HCT116 (cell line): ENCODE results near the gene ZNF30. TPM values are rescaled to one million over a fixed set of nuclear protein-coding genes. Genes with fewer than 3 reads are reported as not detected.

ENCODE experiments used
- ATAC-seq: fragments of 200-7000 bp; cut with Tn5 transposase; 2 replicates; pipeline ENCODE4 v1.9.1; 2020; ENCODE audit warnings: mild to moderate bottlenecking, moderate library complexity
- BruUV-seq: library from RNA; stranded (reverse); fragments of 400-500 nt; replicated peaks from 2 replicates; lab custom pipeline; 2021; lab: Mats Ljungman, UMichigan
- CTCF ChIA-PET: fragments of 300-600 bp; sonication (Branson Sonifier 250); formaldehyde crosslinking; loops from one replicate; lab custom pipeline; 2021; ENCODE audit warnings: antibody characterized with exemption; lab: Charles Lee
- POLR2A ChIA-PET: fragments of 300-600, 350-600 bp; sonication (Branson Sonifier 250); formaldehyde crosslinking; loops from one replicate; lab custom pipeline; 2021; ENCODE audit warnings: antibody characterized with exemption; lab: Charles Lee
- RAD21 ChIA-PET, 2 experiments: fragments of 300-600 bp; sonication (Branson Sonifier 250); formaldehyde crosslinking; loops; one replicate each; lab custom pipeline; 2023; ENCODE audit warnings: low total read pairs in 2 of 2; ENCODE audit not compliant: uncharacterized antibody in 2 of 2, unreplicated experiment in 2 of 2, low non-redundant PET in 1 of 2; lab: Charles Lee
- DNase-seq: peaks from one replicate; pipeline ENCODE4 v3.0.0-alpha.2; 2010; ENCODE audit warnings: low read depth, low spot score
- H2AFZ ChIP-seq: fragments of 200-600 bp; shearing (Covaris generic), sonication (generic); 2 replicates; pipeline ENCODE4 v1.6.1; 2017; ENCODE audit warnings: low read depth, mixed run types, mixed read lengths, antibody characterized with exemption, low read length; ENCODE audit not compliant: poor library complexity, severe bottlenecking
- H3K27ac ChIP-seq: 2 replicates; pipeline ENCODE4 v1.5.1; 2012; ENCODE audit warnings: low read depth, low read length
- H3K27me3 ChIP-seq: fragments of 200-600 bp; sonication (generic); 2 replicates; pipeline ENCODE4 v1.6.1; 2016; ENCODE audit warnings: mixed run types, low read length, mixed read lengths; ENCODE audit not compliant: insufficient read depth
- H3K36me3 ChIP-seq, 2 experiments: fragments of 200-500 bp in 1 of 2; fragments of 200-600 bp in 1 of 2; sonication (Bioruptor generic) in 1 of 2; sonication (generic) in 1 of 2; 2 replicates each; pipeline versions ENCODE4 v1.5.1 to v1.6.1; 2014 to 2016; ENCODE audit warnings: low read length in 2 of 2, inconsistent platforms in 1 of 2, mixed read lengths in 1 of 2, mixed run types in 1 of 2; ENCODE audit not compliant: insufficient read depth in 2 of 2, control insufficient read depth in 1 of 2
- H3K4me1 ChIP-seq, 2 experiments: fragments of 200-600 bp in 1 of 2; sonication (generic) in 1 of 2; 2 replicates each; pipeline versions ENCODE4 v1.5.1 to v1.6.1; 2012 to 2017; ENCODE audit warnings: low read length in 2 of 2, inconsistent platforms in 1 of 2, mild to moderate bottlenecking in 1 of 2, mixed read lengths in 1 of 2, mixed run types in 1 of 2, moderate library complexity in 1 of 2; ENCODE audit not compliant: insufficient read depth in 2 of 2, control insufficient read depth in 1 of 2
- H3K4me2 ChIP-seq: fragments of 200-600 bp; sonication (generic); 2 replicates; pipeline ENCODE4 v1.6.1; 2017; ENCODE audit warnings: mixed run types, low read length, mixed read lengths
- H3K4me3 ChIP-seq, 2 experiments: fragments of 200-600 bp in 1 of 2; sonication (generic) in 1 of 2; replicated peaks in 1 of 2; 2 replicates each; pipeline ENCODE4 v1.5.1; 2011 to 2016; ENCODE audit warnings: low read length in 2 of 2, control low read depth in 1 of 2, low read depth in 1 of 2, mild to moderate bottlenecking in 1 of 2, mixed read lengths in 1 of 2, mixed run types in 1 of 2
- H3K79me2 ChIP-seq: fragments of 200-600 bp; sonication (generic); 2 replicates; pipeline ENCODE4 v1.6.1; 2017; ENCODE audit warnings: mild to moderate bottlenecking, mixed run types, low read length, moderate library complexity, mixed read lengths; ENCODE audit not compliant: insufficient read depth
- H3K9ac ChIP-seq: fragments of 200-600 bp; sonication (generic); 2 replicates; pipeline ENCODE4 v1.6.1; 2016; ENCODE audit warnings: low read length, mixed read lengths
- H3K9me2 ChIP-seq: fragments of 200-600 bp; sonication (generic), shearing (Covaris generic); 2 replicates; pipeline ENCODE4 v1.6.1; 2017; ENCODE audit warnings: mixed run types, mild to moderate bottlenecking, moderate library complexity; ENCODE audit not compliant: insufficient read depth
- H3K9me3 ChIP-seq, 2 experiments: fragments of 200-500 bp in 1 of 2; fragments of 200-600 bp in 1 of 2; sonication (Bioruptor generic) in 1 of 2; sonication (generic) in 1 of 2; 2 replicates each; pipeline ENCODE4 v1.6.1; 2014 to 2017; ENCODE audit warnings: low read length in 2 of 2, mixed read lengths in 2 of 2, inconsistent platforms in 1 of 2, low read depth in 1 of 2, mild to moderate bottlenecking in 1 of 2, mixed run types in 1 of 2, moderate library complexity in 1 of 2; ENCODE audit not compliant: control insufficient read depth in 1 of 2, insufficient read depth in 1 of 2
- H4K20me1 ChIP-seq: fragments of 200-600 bp; sonication (generic), shearing (Covaris generic); 2 replicates; pipeline ENCODE4 v1.6.1; 2017; ENCODE audit warnings: mixed run types, mild to moderate bottlenecking, moderate library complexity; ENCODE audit not compliant: insufficient read depth
- CEBPB ChIP-seq: IDR thresholded peaks from 2 replicates; pipeline ENCODE4 v1.6.1; 2012; ENCODE audit warnings: low read depth
- EGR1 ChIP-seq: IDR thresholded peaks from 2 replicates; pipeline ENCODE4 v1.6.1; 2012; ENCODE audit warnings: low read depth
- EZH2 ChIP-seq: fragments of 200-600 bp; sonication (generic); IDR thresholded peaks from 2 replicates; pipeline ENCODE4 v1.6.1; 2017; ENCODE audit warnings: antibody characterized with exemption, mixed run types
- EZH2phosphoT487 ChIP-seq: fragments of 200-600 bp; IDR thresholded peaks from 2 replicates; pipeline ENCODE4 v1.6.1; 2018; ENCODE audit warnings: antibody characterized with exemption, borderline replicate concordance
- FOSL1 ChIP-seq: IDR thresholded peaks from 2 replicates; pipeline ENCODE4 v1.6.1; 2012; ENCODE audit warnings: low read depth
- JUND ChIP-seq: IDR thresholded peaks from 2 replicates; pipeline ENCODE4 v1.6.1; 2012
- POLR2A ChIP-seq: IDR thresholded peaks from 2 replicates; pipeline ENCODE4 v1.7.0; 2011; ENCODE audit warnings: borderline replicate concordance; ENCODE audit not compliant: insufficient read depth, insufficient read length; ENCODE audit errors: extremely low read depth
- POLR2AphosphoS5 ChIP-seq: IDR thresholded peaks from 2 replicates; pipeline ENCODE4 v1.6.1; 2011; ENCODE audit warnings: mild to moderate bottlenecking, low read depth, low read length, moderate library complexity
- REST ChIP-seq: IDR thresholded peaks from 2 replicates; pipeline ENCODE4 v1.6.1; 2012; ENCODE audit warnings: low read depth
- SIN3A ChIP-seq: IDR thresholded peaks from 2 replicates; pipeline ENCODE4 v1.6.1; 2012; ENCODE audit warnings: low read depth
- SRF ChIP-seq: IDR thresholded peaks from 2 replicates; pipeline ENCODE4 v1.6.1; 2012; ENCODE audit warnings: low read depth
- ZFX ChIP-seq: fragments of 450-650 bp; IDR thresholded peaks from 2 replicates; pipeline ENCODE4 v1.6.1; 2017
- intact Hi-C: fragments of 100-400 bp; cut with micrococcal nuclease; formaldehyde crosslinking; loops from 2 replicates; pipeline ENCODE4 v1.10.0; 2022
- total RNA-seq: library from RNA; stranded (reverse); gene quantifications from one replicate; pipeline ENCODE4 v1.2.1, GENCODE V29; 2021; ENCODE audit not compliant: unreplicated experiment
- TF ChIP-seq, protein P1 (sequence below): IDR thresholded peaks from 2 replicates; pipeline ENCODE4 v1.6.1; 2012
- TF ChIP-seq, protein P2 (sequence below): IDR thresholded peaks from 2 replicates; pipeline ENCODE4 v1.6.1; 2012
- TF ChIP-seq, protein P3 (sequence below), 3 experiments: fragments of 200-600 bp in 1 of 3; sonication (generic) in 1 of 3; IDR thresholded peaks in 2 of 3; conservative IDR thresholded peaks in 1 of 3; 2 replicates each; pipeline ENCODE4 v1.5.1; 2012 to 2017; ENCODE audit warnings: low read depth in 2 of 3, low read length in 2 of 3, antibody characterized with exemption in 1 of 3, borderline replicate concordance in 1 of 3, control low read depth in 1 of 3, mild to moderate bottlenecking in 1 of 3, mixed read lengths in 1 of 3, mixed run types in 1 of 3, moderate library complexity in 1 of 3; ENCODE audit not compliant: insufficient read depth in 1 of 3

Gene ZNF30
- total RNA-seq, 1 experiment from 2014 or later: 4.1 TPM

DNA sequence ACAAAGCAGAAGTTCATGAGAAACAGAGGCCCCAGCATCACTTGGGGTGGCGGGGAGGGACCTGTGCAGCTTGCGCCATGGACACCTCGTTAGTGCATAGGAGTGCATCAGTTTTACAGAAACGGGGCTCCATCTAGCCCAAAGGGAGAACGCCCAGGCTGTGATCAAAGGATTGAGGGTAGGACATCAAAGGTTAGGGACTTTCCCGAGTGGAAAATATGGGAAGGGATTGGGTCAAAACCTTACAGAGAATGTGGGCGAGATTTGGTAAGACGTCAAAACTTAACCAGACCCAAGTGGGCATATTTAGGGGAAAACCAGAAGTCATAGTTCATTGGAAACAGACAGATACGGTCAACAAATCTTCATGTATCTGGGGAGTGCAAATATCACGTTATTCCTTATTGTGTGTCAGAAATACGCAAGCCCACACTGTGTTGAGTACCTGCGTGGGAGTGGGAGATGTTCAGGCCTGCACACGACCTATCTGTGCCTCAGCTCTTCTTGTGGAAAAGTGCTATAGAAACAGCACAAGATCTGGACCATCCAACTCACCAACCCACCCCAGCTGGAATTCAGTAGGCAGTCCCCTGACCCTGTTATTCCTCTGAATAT is 64.0 kb downstream of the ZNF30 start:
- no peak overlapping the region for H3K4me2 ChIP-seq
- H3K9me3 ChIP-seq: peaks cover 0 to 1% of the 10 kb centered on the region in 2 experiments; a peak in 1 of 4 replicates
- no peaks in the 10 kb centered on the region; the same call in 1 of the 2 replicates for H3K9me2 ChIP-seq
- DNase-seq (no peak), ATAC-seq (no peak)
- ChIA-PET RAD21 (no interaction called here), CTCF (no interaction called here), POLR2A (no interaction called here)
- BruUV-seq: no TSS peak
- no peak overlapping the region for H2AFZ ChIP-seq
- H3K79me2 ChIP-seq: no peaks in the 10 kb centered on the region
- H3K4me1 ChIP-seq: no peaks in the 10 kb centered on the region
- no peaks in the 10 kb centered on the region for H4K20me1 ChIP-seq
- H3K9ac ChIP-seq: no peak overlapping the region
- no peaks in the 10 kb centered on the region for H3K27me3 ChIP-seq
- intact Hi-C loops: no loop called here
- H3K4me3 ChIP-seq: no peak overlapping the region
- H3K36me3 ChIP-seq: no peaks in the 10 kb centered on the region
- no peak overlapping the region for H3K27ac ChIP-seq
- TF ChIP-seq EGR1: no peak
- TF ChIP-seq ZFX: no peak
- TF ChIP-seq JUND: no peak
- TF ChIP-seq, protein P1, sequence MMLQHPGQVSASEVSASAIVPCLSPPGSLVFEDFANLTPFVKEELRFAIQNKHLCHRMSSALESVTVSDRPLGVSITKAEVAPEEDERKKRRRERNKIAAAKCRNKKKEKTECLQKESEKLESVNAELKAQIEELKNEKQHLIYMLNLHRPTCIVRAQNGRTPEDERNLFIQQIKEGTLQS: no peak
- TF ChIP-seq POLR2A: no peak
- TF ChIP-seq FOSL1: no peak
- TF ChIP-seq, protein P2, sequence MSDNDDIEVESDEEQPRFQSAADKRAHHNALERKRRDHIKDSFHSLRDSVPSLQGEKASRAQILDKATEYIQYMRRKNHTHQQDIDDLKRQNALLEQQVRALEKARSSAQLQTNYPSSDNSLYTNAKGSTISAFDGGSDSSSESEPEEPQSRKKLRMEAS: no peak
- no peak for TF ChIP-seq POLR2AphosphoS5
- no peak for TF ChIP-seq SRF
- TF ChIP-seq EZH2phosphoT487: no peak
- TF ChIP-seq SIN3A: no peak
- no peak for TF ChIP-seq EZH2
- TF ChIP-seq CEBPB: no peak
- no peak for TF ChIP-seq REST
- TF ChIP-seq, protein P3, sequence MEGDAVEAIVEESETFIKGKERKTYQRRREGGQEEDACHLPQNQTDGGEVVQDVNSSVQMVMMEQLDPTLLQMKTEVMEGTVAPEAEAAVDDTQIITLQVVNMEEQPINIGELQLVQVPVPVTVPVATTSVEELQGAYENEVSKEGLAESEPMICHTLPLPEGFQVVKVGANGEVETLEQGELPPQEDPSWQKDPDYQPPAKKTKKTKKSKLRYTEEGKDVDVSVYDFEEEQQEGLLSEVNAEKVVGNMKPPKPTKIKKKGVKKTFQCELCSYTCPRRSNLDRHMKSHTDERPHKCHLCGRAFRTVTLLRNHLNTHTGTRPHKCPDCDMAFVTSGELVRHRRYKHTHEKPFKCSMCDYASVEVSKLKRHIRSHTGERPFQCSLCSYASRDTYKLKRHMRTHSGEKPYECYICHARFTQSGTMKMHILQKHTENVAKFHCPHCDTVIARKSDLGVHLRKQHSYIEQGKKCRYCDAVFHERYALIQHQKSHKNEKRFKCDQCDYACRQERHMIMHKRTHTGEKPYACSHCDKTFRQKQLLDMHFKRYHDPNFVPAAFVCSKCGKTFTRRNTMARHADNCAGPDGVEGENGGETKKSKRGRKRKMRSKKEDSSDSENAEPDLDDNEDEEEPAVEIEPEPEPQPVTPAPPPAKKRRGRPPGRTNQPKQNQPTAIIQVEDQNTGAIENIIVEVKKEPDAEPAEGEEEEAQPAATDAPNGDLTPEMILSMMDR (IDR thresholded peaks at IDR 0.05 in 2 of 3, conservative IDR thresholded peaks at IDR 0.05 in 1 of 3; ENCODE audit: borderline replicate concordance in 1 of 3, insufficient read depth in 1 of 3, low read depth in 2 of 3, low read length in 2 of 3): no peak
